Measurements from ENCODE around the gene SASH1.
"Not testable (repeated sequence)": the region's sequence is repeated elsewhere in the genome, so short reads cannot be mapped to it uniquely, and the experiment has no call there.

The SASH1 gene

GRCh38 chr6:148329596-148330381 is 12.8 kb upstream of the SASH1 start:
- peak; percentile 96 for DNase-seq (ENCODE audit: low read depth)

- DNase-seq (ENCODE audit: low read depth) = no peak
Observed at GRCh38 chr6:148332088-148332487, 10.6 kb upstream of the SASH1 start.

GRCh38 chr6:148336901-148337300 is 5.7 kb upstream of the SASH1 start:
- DNase-seq (ENCODE audit: low read depth) = no peak

- DNase-seq (ENCODE audit: low read depth) = no peak
Observed at GRCh38 chr6:148339766-148340165, 2.9 kb upstream of the SASH1 start.

GRCh38 chr6:148340586-148341297 is 1.9 kb upstream of the SASH1 start:
- no peak for DNase-seq (ENCODE audit: low read depth)

GRCh38 chr6:148342100-148342349 is 613 bp upstream of the SASH1 start:
- DNase-seq (ENCODE audit: low read depth) = no peak

GRCh38 chr6:148343047-148343782 is 577 bp downstream of the SASH1 start:
- peak; percentile 26 for DNase-seq (ENCODE audit: low read depth)

GRCh38 chr6:148345176-148345575 is 2.5 kb downstream of the SASH1 start:
- no peak for DNase-seq (ENCODE audit: low read depth)

GRCh38 chr6:148345578-148345977 is 2.9 kb downstream of the SASH1 start:
- no peak for DNase-seq (ENCODE audit: low read depth)

- no peak for DNase-seq (ENCODE audit: low read depth)
Observed at GRCh38 chr6:148346681-148347440, 4.2 kb downstream of the SASH1 start.

GRCh38 chr6:148347441-148348054 is 4.9 kb downstream of the SASH1 start:
- DNase-seq (ENCODE audit: low read depth) = no peak

- no peak for DNase-seq (ENCODE audit: low read depth)
Observed at GRCh38 chr6:148348335-148348734, 5.7 kb downstream of the SASH1 start.

GRCh38 chr6:148348778-148349177 is 6.1 kb downstream of the SASH1 start:
- DNase-seq (ENCODE audit: low read depth) = no peak

GRCh38 chr6:148349466-148349865 is 6.8 kb downstream of the SASH1 start:
- peak; percentile 37 for DNase-seq (ENCODE audit: low read depth)

GRCh38 chr6:148351309-148351708 is 8.7 kb downstream of the SASH1 start:
- peak; percentile 19 for DNase-seq (ENCODE audit: low read depth)

GRCh38 chr6:148352421-148352820 is 9.8 kb downstream of the SASH1 start:
- not testable (repeated sequence) for DNase-seq (ENCODE audit: low read depth)

GRCh38 chr6:148358196-148358785 is 15.7 kb downstream of the SASH1 start:
- DNase-seq (ENCODE audit: low read depth) = no peak

GRCh38 chr6:148359228-148359627 is 16.6 kb downstream of the SASH1 start:
- DNase-seq (ENCODE audit: low read depth) = no peak

GRCh38 chr6:148364056-148364824 is 21.6 kb downstream of the SASH1 start:
- peak; percentile 96 for DNase-seq (ENCODE audit: low read depth)

GRCh38 chr6:148365041-148365440 is 22.4 kb downstream of the SASH1 start:
- DNase-seq (ENCODE audit: low read depth) = peak; percentile 43
